HAP-1 (cell line): ENCODE results near the gene C10orf105.

ENCODE experiments used
- DNase-seq, 2 experiments: peaks; one replicate each; pipeline ENCODE4 v3.0.0-alpha.2; 2016 to 2020; ENCODE audit warnings: low spot score in 2 of 2
- H3K27me3 ChIP-seq: fragments of 250-450 bp; sonication (Bioruptor Pico); 2 replicates; pipeline ENCODE4 v1.5.1; 2020; ENCODE audit warnings: low read depth, mild to moderate bottlenecking, moderate library complexity
- H3K36me3 ChIP-seq: fragments of 250-450 bp; sonication (Bioruptor Pico); replicated peaks from 2 replicates; pipeline ENCODE4 v1.5.1; 2020; ENCODE audit warnings: mild to moderate bottlenecking
- H3K4me1 ChIP-seq: fragments of 250-450 bp; sonication (Bioruptor Pico); 2 replicates; pipeline ENCODE4 v1.5.1; 2020; ENCODE audit warnings: mild to moderate bottlenecking
- H3K4me3 ChIP-seq: fragments of 250-450 bp; sonication (Bioruptor Pico); 2 replicates; pipeline ENCODE4 v1.5.1; 2020; ENCODE audit warnings: mild to moderate bottlenecking, moderate library complexity
- H3K9me3 ChIP-seq: fragments of 250-450 bp; sonication (Bioruptor Pico); 2 replicates; pipeline ENCODE4 v1.5.1; 2020; ENCODE audit warnings: mild to moderate bottlenecking, moderate library complexity
- in situ Hi-C: fragments of 300-500 bp; cut with MboI; formaldehyde crosslinking; loops from 3 replicates; pipeline ENCODE4 v1.14.3; 2020; ENCODE audit warnings: low sequenced_read_pairs, inconsistent platforms, mixed read lengths

The C10orf105 gene

GRCh38 chr10:71666639-71667386, 52.8 kb downstream of the C10orf105 start:
- no peaks in the 10 kb centered on the region for H3K36me3 ChIP-seq
- H3K4me1 ChIP-seq = no peaks in the 10 kb centered on the region
- in situ Hi-C loops = no loop called here
- no peaks in the 10 kb centered on the region for H3K9me3 ChIP-seq
- no peak overlapping the region for H3K4me3 ChIP-seq
- no peaks in the 10 kb centered on the region for H3K27me3 ChIP-seq
- DNase-seq = no peak

DNA sequence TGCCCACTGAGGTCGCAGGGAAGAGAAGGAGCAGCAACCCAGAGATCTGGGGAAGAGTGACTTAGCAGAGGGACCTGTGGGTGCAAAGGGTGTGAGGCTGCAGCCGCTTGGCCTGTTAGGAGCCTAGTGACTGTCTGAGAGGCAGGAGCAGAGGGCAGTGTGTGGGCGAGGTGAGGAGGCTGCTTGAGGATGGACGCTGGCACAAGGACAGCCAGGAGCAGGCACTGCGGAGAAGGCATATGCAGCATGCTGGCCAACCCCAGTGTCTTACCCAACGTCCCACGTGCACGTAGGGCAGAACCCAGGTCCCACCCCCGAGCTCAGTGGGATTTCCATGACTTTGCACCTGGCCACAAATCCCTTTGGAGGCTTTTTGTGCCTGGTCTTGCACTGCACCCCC, 54.1 kb downstream of the C10orf105 start:
- in situ Hi-C loops = no loop called here
- no peaks in the 10 kb centered on the region for H3K9me3 ChIP-seq
- DNase-seq = no peak
- H3K27me3 ChIP-seq = no peaks in the 10 kb centered on the region
- no peaks in the 10 kb centered on the region for H3K4me1 ChIP-seq
- H3K4me3 ChIP-seq = no peak overlapping the region
- no peaks in the 10 kb centered on the region for H3K36me3 ChIP-seq

DNA sequence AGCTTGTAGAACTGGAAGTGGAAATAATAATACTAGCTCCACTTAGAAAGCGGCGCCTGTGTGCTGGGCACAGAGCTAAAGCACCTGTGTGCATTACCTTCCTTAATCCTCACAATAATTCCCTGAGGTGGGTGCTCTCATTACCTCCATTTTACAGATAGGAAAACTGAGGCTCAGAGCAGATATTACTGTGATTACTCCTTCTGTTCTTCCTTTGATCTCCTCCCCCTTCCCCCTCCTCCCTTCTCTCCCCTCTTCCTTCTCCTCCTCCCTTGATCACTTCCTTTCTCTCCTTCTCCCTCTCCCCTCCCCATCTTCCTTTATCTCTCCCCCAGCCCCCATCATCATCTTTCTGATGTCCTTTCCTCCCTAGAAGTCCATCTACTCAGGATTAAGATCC, 55.0 kb downstream of the C10orf105 start:
- Histone ChIP-seq H3K27me3 (no peaks in the 10 kb centered on the region), H3K9me3 (no peaks in the 10 kb centered on the region), H3K4me1 (no peaks in the 10 kb centered on the region), H3K4me3 (no peak overlapping the region), H3K36me3 (no peaks in the 10 kb centered on the region)
- no peak for DNase-seq
- in situ Hi-C loops = no loop called here

DNA sequence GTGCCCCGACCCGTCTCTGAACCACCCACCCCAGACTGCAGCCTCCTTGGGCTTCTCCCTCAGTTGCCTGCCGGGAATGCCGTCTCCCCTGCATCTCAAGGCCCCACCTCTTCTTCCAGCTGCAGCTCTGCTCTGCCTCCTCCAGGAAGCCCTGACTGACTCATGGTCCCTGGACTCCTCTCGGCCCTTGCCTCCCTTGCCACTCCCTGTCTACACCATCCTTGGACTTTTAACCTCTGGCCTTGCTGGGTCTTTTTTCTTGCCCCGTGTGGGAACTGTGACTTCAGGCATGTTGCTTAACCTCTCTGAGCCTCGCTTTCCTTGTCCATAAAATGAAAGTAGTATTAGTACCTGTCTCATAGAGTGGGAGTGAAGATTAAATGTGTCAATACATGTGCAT, 56.3 kb downstream of the C10orf105 start:
- H3K27me3 ChIP-seq = no peaks in the 10 kb centered on the region
- H3K4me1 ChIP-seq = no peaks in the 10 kb centered on the region
- H3K9me3 ChIP-seq = no peaks in the 10 kb centered on the region
- DNase-seq = no peak
- H3K36me3 ChIP-seq = no peaks in the 10 kb centered on the region
- H3K4me3 ChIP-seq = no peak overlapping the region
- in situ Hi-C loops = no loop called here

GRCh38 chr10:71661779-71662336, 57.7 kb downstream of the C10orf105 start:
- Histone ChIP-seq H3K9me3 (no peaks in the 10 kb centered on the region), H3K27me3 (no peaks in the 10 kb centered on the region), H3K4me1 (no peaks in the 10 kb centered on the region), H3K36me3 (no peaks in the 10 kb centered on the region), H3K4me3 (no peak overlapping the region)
- no peak for DNase-seq
- in situ Hi-C loops = no loop called here
